Ramos (cell line): ENCODE measurements around the gene SORBS2.
"Not testable (repeated sequence)": the region's sequence is repeated elsewhere in the genome, so short reads cannot be mapped to it uniquely, and the experiment has no call there.

Experiments
- in situ Hi-C: fragments of 300-500 bp; cut with MboI; formaldehyde crosslinking; loops from one replicate; pipeline ENCODE4 v1.14.3; 2022; ENCODE audit warnings: low sequenced_read_pairs; ENCODE audit not compliant: unreplicated experiment

Gene SORBS2, protein sequence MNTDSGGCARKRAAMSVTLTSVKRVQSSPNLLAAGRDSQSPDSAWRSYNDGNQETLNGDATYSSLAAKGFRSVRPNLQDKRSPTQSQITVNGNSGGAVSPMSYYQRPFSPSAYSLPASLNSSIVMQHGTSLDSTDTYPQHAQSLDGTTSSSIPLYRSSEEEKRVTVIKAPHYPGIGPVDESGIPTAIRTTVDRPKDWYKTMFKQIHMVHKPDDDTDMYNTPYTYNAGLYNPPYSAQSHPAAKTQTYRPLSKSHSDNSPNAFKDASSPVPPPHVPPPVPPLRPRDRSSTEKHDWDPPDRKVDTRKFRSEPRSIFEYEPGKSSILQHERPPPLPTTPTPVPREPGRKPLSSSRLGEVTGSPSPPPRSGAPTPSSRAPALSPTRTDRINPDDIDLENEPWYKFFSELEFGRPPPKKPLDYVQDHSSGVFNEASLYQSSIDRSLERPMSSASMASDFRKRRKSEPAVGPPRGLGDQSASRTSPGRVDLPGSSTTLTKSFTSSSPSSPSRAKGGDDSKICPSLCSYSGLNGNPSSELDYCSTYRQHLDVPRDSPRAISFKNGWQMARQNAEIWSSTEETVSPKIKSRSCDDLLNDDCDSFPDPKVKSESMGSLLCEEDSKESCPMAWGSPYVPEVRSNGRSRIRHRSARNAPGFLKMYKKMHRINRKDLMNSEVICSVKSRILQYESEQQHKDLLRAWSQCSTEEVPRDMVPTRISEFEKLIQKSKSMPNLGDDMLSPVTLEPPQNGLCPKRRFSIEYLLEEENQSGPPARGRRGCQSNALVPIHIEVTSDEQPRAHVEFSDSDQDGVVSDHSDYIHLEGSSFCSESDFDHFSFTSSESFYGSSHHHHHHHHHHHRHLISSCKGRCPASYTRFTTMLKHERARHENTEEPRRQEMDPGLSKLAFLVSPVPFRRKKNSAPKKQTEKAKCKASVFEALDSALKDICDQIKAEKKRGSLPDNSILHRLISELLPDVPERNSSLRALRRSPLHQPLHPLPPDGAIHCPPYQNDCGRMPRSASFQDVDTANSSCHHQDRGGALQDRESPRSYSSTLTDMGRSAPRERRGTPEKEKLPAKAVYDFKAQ (N-terminal part only)

DNA sequence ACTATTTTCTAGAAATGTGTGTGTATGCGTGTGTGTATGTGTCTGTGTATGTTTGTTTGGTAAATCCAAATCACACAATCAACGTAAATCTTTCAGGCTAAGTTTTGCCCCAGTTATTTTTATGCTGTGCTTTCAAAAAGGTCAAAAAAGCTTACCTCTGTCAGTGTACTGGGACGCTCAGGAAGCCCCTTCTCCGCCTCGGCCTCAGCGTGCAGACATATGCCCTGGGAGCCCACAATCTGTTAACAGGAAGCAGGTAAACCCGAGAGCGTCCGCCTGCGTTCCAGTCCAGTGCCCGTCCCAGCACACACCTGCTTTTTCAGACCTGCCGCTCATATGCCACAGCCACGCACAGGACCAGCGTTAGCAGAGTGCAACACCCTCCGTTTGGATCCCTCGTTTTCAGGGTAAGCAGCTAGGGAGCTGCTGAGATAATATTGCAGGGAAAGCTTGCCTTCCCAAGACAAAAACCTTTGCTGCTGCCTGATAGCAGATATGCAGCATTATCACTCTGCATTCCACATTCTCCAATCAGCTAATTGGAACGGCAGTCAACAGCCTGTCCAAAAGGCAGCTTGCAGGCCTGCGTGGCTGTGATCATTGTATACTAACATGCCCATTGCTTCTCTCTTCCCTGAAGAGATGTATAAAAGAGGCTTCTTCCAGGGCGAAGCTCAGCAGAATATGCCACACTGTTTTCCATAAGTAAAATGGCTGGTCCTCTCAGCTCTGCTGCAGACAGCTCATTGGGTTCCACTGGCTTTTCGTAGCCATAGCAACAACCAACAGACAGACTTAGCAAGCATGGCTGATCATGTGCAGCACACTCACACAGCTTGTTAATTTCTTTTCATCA is at the start of gene SORBS2:
SORBS2 (minus strand) TSS at position 686 of the 856 bp plus-strand sequence. CDS start 121,623 bp downstream, outside the sequence.
- in situ Hi-C loops, result no loop called here

DNA sequence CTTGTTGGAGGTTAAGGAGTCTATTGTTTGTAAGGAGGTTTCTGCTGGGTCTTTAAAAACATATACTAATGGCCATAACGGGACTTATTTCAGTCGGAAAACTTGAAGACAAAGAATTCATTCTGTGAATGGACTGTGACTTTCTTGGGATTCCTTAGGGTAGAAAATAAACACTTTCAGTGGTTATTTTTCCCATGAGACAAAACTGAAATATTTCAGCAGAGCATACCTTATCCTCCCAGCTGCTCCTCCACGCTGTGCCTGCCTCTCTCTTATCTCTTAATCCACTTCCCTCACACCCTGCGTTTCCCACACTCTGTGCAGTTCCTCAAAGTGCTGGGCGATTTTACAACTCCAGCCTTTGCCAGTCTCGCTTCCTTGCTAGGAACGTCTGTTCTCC is 47.1 kb upstream of the SORBS2 start:
- in situ Hi-C loops, result no loop called here

- in situ Hi-C loops, result not testable (repeated sequence)
Measured at GRCh38 chr4:185857561-185857960, 45.6 kb upstream of the SORBS2 start.

- in situ Hi-C loops, result no loop called here
Measured at GRCh38 chr4:185853841-185854240, 41.8 kb upstream of the SORBS2 start.

GRCh38 chr4:185852961-185853360 is 41.0 kb upstream of the SORBS2 start:
- in situ Hi-C loops, result no loop called here

- in situ Hi-C loops, result no loop called here
Measured at GRCh38 chr4:185849664-185850550, 37.9 kb upstream of the SORBS2 start.

DNA sequence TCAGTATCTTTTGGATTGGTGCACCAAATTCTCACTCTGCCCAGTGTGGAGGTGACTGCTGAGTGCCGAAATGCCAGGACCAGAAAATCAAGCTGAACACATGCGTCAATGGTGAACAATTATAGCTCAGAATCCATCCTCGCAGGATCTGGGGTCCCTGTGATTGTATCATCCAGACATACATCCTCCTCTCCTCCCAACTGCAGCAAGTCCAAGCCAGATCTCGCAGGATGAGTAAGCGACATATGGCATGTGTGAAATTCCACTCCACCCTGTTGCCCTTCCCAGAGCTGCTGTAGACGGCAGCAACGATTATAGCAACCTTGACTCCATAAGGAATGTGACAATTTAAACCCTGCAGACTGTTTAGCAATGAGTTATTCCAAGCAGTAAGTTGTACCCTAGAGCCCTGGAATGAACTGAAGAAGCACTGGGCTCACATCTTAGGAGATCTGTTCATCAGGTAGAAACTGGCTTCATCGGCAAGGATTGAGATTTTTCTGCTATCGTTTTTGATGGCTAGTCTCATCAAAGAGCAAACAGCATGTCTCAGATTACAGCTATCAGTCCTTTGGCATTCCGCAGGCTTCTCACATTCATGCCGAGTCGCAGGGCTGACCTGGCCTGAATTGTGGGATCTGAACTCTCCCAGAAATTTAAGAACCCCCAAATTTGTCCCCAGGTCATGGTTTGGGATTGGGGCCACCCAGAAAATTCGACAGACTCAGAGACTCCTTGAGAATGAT is 35.5 kb upstream of the SORBS2 start:
- in situ Hi-C loops, result no loop called here

DNA sequence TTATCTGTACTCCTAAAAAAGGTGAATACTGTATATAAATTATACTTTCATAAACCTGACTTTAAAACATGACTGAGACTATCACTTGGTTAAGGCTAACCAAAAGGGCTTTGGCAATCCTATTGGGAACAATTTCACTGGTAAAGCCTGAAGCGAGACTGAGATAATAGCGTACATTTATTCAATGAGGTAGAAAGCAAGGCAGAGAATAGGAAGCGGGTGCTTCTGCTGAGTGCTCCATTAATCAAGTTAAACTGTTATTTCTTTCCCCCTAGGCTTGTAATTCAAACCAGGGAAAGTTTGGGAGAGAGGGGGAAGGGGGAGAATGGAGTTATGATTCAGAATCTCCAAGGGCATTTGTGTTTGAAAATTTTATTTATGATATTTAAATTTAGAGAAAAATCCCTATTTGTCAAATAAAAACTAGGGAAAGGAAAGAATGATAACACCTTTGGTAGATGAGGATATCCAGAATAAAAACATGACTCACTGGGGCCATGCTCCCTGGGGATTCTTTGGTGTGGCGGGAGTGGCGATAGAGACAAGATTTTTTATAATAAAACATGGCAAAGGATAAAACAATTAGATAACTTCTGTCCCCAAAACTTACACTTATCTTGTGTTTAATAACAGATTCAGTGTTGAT is 34.6 kb upstream of the SORBS2 start:
- in situ Hi-C loops, result no loop called here

DNA sequence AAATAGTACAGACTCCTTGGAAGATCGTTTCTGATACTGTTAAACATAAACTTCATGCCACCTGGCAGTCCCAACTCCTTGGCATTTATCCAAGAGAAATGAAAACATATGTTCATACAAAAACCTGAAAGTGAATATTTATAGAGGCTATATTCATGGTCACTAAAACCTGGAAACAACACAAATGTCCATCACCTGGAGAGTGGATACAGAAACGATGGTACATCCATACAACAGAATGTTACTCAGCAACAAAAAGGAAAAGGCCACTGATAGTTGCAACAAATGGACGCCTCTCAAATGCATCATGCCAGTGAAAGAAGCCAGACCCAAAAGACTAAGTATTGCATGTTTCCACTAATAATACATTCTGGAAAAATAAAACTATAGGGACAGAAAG is 34.0 kb upstream of the SORBS2 start:
- in situ Hi-C loops, result no loop called here

- in situ Hi-C loops, result no loop called here
Measured at GRCh38 chr4:185841451-185841850, 29.5 kb upstream of the SORBS2 start.

DNA sequence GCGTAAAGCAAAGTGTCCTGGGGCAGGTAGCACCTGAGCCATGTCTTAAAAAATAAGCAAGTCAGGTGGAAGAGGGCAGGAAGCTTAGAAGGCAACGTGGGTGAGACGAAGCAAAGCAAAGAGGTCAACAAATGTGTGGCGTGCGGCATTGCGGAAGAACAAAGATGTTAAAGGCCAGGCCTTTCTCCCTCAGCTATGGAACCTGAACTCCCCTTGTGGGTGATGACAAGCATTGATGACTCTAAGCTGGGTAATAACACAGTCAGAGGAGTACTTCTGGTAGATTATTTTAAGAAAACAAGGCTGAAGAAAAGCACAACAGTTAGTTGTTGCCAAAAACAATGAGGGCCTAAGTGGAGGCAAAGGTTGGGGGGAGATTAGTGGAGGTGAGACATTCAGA is 29.0 kb upstream of the SORBS2 start:
- in situ Hi-C loops, result no loop called here

- in situ Hi-C loops, result no loop called here
Measured at GRCh38 chr4:185840201-185840600, 28.2 kb upstream of the SORBS2 start.

DNA sequence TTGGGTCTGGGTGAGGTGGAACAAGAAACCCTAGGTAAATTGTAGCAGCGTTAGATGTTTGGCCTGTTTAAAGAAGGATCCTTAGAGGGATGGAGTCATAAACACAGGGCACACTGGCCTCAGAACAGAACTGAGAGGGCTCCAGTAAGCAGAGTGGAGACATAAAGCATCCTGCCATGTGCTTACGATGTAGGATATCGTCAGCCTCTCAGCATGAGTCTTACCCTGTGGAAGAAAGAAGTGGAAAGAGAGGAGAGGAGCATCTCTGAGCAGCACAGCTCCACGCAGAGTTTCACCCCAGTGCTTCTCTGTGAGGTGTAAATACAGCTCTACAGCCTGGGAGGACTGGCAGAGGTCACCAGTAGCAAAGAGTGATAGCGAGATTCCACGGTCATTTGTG is 27.8 kb upstream of the SORBS2 start:
- in situ Hi-C loops, result no loop called here

DNA sequence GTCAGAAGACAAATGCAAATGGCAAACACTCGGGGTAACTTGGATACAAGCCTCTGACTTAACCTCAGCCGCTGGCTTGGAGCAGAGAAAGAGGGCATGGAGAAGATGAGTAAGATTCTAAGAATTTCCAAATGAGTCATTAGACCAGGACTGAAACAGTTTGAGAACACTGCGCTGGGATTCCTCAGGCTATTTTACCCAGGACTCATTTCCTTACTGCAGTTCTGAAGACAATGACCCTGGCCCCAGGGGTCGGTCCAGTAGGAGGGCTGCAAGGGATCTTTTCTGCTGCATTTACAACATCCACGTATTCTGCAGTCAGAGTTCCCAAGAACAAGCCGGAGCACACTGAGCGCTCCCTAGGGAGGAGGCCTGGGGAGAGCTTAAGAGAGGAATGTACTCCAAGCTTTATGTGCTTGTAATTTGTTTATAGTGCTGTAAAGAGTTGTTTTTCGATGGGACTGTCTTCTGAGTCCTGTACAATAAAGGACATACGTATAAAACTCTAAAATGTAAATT is 27.3 kb upstream of the SORBS2 start:
- in situ Hi-C loops, result no loop called here

DNA sequence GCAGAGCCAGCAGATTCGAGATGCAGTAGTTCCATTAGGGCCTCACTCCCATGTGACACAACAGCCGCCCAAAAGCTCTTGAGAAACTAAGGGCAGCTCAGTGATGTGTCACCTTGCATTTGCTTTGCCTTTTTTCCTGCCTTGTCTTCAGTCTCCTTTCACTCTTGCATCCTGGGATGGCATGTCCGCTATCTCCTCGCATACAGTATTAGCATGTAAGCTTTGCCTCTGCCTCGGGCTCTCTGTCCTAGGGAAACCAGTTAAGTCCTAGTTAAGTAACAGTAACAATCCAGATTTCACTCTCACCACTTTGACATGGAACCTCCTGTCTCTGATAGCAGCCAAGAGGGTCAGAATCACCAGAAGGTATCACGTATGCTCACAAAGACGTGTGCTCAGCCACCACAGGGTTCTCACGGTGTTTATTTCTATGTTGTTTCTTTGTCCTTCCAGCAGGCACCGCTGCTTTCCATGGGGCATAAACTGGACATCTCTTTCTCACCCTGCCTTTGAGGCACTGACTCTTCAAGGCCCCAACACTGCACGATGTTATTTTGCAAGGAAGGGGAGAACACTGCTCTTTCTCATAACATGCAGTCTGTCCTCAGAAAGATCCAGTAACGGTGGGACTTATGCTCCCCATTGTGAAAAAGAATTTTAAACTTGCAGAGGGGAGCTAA is 26.7 kb upstream of the SORBS2 start:
- in situ Hi-C loops, result no loop called here

DNA sequence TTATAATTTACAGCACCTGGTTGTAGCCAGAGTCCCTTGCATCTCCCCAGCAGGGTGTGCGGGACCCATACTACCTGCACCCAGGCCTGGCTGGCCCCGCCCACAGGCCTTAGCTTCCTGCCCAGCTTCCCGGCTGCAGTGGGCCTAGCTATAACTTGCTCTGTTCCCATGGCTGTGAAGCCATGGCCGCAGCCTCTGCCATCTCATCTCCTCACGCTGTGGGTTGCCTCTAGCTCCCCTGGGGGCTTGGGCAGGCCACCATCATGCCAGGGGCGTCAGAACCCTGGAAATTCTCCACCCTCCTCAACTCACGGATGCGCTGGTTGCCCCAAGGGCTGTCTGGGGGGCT is 26.1 kb upstream of the SORBS2 start:
- in situ Hi-C loops, result no loop called here

GRCh38 chr4:185837415-185838103 is 25.6 kb upstream of the SORBS2 start:
- in situ Hi-C loops, result no loop called here
